HL-60 (cell line): ENCODE data around the gene SEC63.

Experiments used
- GABPA ChIP-seq: IDR thresholded peaks from 2 replicates; pipeline ENCODE4 v1.6.1; 2012; ENCODE audit warnings: low read depth
- POLR2AphosphoS5 ChIP-seq: IDR thresholded peaks from 2 replicates; pipeline ENCODE4 v1.6.1; 2012; ENCODE audit warnings: low read depth
- TF ChIP-seq, protein P1 (sequence below): IDR thresholded peaks from one replicate; pipeline ENCODE4 v1.5.1; 2011; ENCODE audit warnings: low read length, control low read depth, inconsistent platforms; ENCODE audit not compliant: insufficient read depth
- TF ChIP-seq, protein P2 (sequence below): IDR thresholded peaks from 2 replicates; pipeline ENCODE4 v1.6.1; 2012; ENCODE audit warnings: low read depth; ENCODE audit not compliant: insufficient replicate concordance

DNA sequence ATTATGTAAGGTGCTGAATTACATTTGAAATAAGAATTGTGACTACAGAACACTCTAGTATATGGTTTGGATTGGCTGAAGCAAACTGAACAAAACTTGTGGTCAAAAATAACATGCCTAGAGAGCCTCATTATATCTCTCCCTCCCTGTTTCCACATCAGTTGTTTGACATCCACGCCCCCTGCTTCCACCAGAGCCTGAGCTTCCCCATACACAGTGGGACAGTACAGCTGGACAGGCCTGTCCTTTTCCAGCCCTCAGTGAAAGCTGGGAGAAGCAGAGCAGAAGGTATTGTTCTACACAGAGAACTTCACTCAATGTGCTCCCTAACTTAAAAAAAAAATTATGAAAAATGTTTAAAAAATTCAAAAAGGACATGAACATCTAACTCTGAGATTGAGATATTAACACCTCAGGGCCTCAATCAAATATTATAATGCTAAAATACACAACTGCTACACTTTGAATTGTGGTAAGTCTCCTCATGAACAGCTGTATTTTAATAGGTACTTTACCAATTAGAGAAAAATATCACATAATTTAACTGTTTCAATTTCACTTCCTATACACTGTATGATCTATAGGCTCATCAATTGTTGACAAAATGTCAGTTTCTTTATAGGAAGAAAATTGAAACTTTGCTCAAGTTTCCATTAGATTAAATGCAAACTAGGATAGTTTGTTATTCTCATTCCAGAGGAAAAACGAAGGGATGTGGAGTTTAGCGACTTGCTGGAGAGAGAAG lies 89.0 kb downstream of the SEC63 start:
- TF ChIP-seq, protein P1, sequence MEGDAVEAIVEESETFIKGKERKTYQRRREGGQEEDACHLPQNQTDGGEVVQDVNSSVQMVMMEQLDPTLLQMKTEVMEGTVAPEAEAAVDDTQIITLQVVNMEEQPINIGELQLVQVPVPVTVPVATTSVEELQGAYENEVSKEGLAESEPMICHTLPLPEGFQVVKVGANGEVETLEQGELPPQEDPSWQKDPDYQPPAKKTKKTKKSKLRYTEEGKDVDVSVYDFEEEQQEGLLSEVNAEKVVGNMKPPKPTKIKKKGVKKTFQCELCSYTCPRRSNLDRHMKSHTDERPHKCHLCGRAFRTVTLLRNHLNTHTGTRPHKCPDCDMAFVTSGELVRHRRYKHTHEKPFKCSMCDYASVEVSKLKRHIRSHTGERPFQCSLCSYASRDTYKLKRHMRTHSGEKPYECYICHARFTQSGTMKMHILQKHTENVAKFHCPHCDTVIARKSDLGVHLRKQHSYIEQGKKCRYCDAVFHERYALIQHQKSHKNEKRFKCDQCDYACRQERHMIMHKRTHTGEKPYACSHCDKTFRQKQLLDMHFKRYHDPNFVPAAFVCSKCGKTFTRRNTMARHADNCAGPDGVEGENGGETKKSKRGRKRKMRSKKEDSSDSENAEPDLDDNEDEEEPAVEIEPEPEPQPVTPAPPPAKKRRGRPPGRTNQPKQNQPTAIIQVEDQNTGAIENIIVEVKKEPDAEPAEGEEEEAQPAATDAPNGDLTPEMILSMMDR = no peak
- TF ChIP-seq GABPA (no peak), POLR2AphosphoS5 (no peak)
- TF ChIP-seq, protein P2, sequence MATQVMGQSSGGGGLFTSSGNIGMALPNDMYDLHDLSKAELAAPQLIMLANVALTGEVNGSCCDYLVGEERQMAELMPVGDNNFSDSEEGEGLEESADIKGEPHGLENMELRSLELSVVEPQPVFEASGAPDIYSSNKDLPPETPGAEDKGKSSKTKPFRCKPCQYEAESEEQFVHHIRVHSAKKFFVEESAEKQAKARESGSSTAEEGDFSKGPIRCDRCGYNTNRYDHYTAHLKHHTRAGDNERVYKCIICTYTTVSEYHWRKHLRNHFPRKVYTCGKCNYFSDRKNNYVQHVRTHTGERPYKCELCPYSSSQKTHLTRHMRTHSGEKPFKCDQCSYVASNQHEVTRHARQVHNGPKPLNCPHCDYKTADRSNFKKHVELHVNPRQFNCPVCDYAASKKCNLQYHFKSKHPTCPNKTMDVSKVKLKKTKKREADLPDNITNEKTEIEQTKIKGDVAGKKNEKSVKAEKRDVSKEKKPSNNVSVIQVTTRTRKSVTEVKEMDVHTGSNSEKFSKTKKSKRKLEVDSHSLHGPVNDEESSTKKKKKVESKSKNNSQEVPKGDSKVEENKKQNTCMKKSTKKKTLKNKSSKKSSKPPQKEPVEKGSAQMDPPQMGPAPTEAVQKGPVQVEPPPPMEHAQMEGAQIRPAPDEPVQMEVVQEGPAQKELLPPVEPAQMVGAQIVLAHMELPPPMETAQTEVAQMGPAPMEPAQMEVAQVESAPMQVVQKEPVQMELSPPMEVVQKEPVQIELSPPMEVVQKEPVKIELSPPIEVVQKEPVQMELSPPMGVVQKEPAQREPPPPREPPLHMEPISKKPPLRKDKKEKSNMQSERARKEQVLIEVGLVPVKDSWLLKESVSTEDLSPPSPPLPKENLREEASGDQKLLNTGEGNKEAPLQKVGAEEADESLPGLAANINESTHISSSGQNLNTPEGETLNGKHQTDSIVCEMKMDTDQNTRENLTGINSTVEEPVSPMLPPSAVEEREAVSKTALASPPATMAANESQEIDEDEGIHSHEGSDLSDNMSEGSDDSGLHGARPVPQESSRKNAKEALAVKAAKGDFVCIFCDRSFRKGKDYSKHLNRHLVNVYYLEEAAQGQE = no peak
